ENCODE results near the gene PTPN4.

- TF ChIP-seq CTCF (IDR thresholded peaks at IDR 0.05) (no peak), POLR2A (IDR thresholded peaks at IDR 0.05) (no peak)
These were observed 48.4 kb upstream of the PTPN4 start for GRCh38 chr2:119711352-119711751.

Data from esophagus squamous epithelium (tissue), 4 donors.